ENCODE measurements around the gene LILRA6. TPM values are rescaled to one million over a fixed set of nuclear protein-coding genes. Genes with fewer than 3 reads are reported as not detected.
"Not testable (repeated sequence)": the region's sequence is repeated elsewhere in the genome, so short reads cannot be mapped to it uniquely, and the experiment has no call there.

The LILRA6 gene
- total and polyA plus RNA-seq, 2 of the 8 experiments (the other 6 are each of a cell fraction or from before 2014, with no cell fraction given), result not detected

- H3K18ac ChIP-seq (ENCODE audit: extremely low read depth, low read length); H2AK5ac ChIP-seq (ENCODE audit: low read depth, low read length); H2BK15ac ChIP-seq (ENCODE audit: low read length); H4K20me1 ChIP-seq (replicated peaks in 1 of 2; ENCODE audit: control insufficient read depth in 1 of 2, insufficient read depth in 2 of 2, low read length in 2 of 2); H3K14ac ChIP-seq (ENCODE audit: insufficient read length); FAIRE-seq; H3K56ac ChIP-seq (replicated peaks; ENCODE audit: insufficient read length, low read depth, low read length); H3K27ac ChIP-seq (ENCODE audit: low read depth, low read length); H3K9me3 ChIP-seq (ENCODE audit: insufficient read depth in 2 of 2, low read depth in 1 of 2, low read length in 1 of 2); H3K79me1 ChIP-seq (ENCODE audit: low read depth, low read length); DNase-seq (ENCODE audit: low read depth in 1 of 2, low spot score in 2 of 2); H3K23ac ChIP-seq (ENCODE audit: insufficient read length); H3K9ac ChIP-seq (replicated peaks in 1 of 4; ENCODE audit: extremely low read depth in 1 of 4, low read depth in 3 of 4, low read length in 3 of 4); H3K27me3 ChIP-seq (replicated peaks in 1 of 4; ENCODE audit: control insufficient read depth in 3 of 4, extremely low read depth in 1 of 4, insufficient read depth in 3 of 4, low read length in 3 of 4); CTCF ChIA-PET (ENCODE audit: partially characterized antibody); H4K91ac ChIP-seq (replicated peaks; ENCODE audit: insufficient read length, low read length); H3K4me2 ChIP-seq (ENCODE audit: insufficient read depth in 1 of 2, low read depth in 2 of 2, low read length in 2 of 2); H2AFZ ChIP-seq (ENCODE audit: low read length); H2BK20ac ChIP-seq (ENCODE audit: low read length); H3K4me3 ChIP-seq (ENCODE audit: extremely low read depth in 1 of 4, insufficient read depth in 2 of 4, low read depth in 3 of 4, low read length in 4 of 4); H3K23me2 ChIP-seq (ENCODE audit: low read depth, low read length); H3K79me2 ChIP-seq (ENCODE audit: control insufficient read depth in 1 of 2, insufficient read depth in 2 of 2, low read length in 2 of 2); H2BK12ac ChIP-seq (ENCODE audit: low read depth, low read length); H3K4ac ChIP-seq (replicated peaks; ENCODE audit: insufficient read length, low read depth, low read length); H3K4me1 ChIP-seq (replicated peaks in 1 of 4; ENCODE audit: control insufficient read depth in 3 of 4, insufficient read depth in 4 of 4, low read length in 3 of 4); POLR2A ChIA-PET (ENCODE audit: partially characterized antibody); H2BK5ac ChIP-seq (ENCODE audit: low read depth, low read length); H3K36me3 ChIP-seq (ENCODE audit: control insufficient read depth in 2 of 4, insufficient read depth in 4 of 4, low read length in 3 of 4); H4K5ac ChIP-seq (ENCODE audit: insufficient read length, low read depth, low read length); H2BK120ac ChIP-seq (replicated peaks; ENCODE audit: low read depth, low read length); H4K8ac ChIP-seq (ENCODE audit: extremely low read depth, insufficient read depth, low read length): not testable (repeated sequence)
- WGBS, 2 experiments (ENCODE audit: extremely low coverage in 1 of 2, insufficient coverage in 1 of 2, insufficient read length in 1 of 2, insufficient replicate concordance in 2 of 2, low coverage in 1 of 2, low lambda C conversion rate in 2 of 2, missing lambda C conversion rate in 1 of 2), result 94% methylated on average over 2 of the region's 4 CpGs; no CpG with 5 or more reads in 1 of the 2 experiments
Measured at GRCh38 chr19:54271587-54271986, 29.0 kb upstream of the LILRA6 start.
